MM.1S (cell line): ENCODE data around the gene KIAA1671.

Source experiments
- DNase-seq: peaks from one replicate; pipeline ENCODE4 v3.0.0-alpha.2; 2015
- H2AFZ ChIP-seq: fragments of 300-600 bp; sonication (generic); 2 replicates; pipeline ENCODE4 v1.6.0; 2016; ENCODE audit warnings: antibody characterized with exemption, low read length
- H3F3A ChIP-seq: fragments of 300-600 bp; sonication (generic); 2 replicates; pipeline ENCODE4 v1.6.1; 2016; ENCODE audit warnings: mild to moderate bottlenecking, antibody characterized with exemption, low read length, moderate library complexity, mixed read lengths; ENCODE audit not compliant: insufficient read depth
- H3K27ac ChIP-seq: fragments of 300-600 bp; sonication (generic); 2 replicates; pipeline ENCODE4 v1.5.1; 2016; ENCODE audit warnings: mild to moderate bottlenecking, low read length
- H3K27me3 ChIP-seq: fragments of 300-600 bp; sonication (generic); replicated peaks from 2 replicates; pipeline ENCODE4 v1.6.0; 2016; ENCODE audit warnings: low read length; ENCODE audit not compliant: insufficient read depth
- H3K36me3 ChIP-seq: fragments of 300-600 bp; sonication (generic); replicated peaks from 2 replicates; pipeline ENCODE4 v1.6.1; 2016; ENCODE audit warnings: mild to moderate bottlenecking, low read length, mixed read lengths; ENCODE audit not compliant: insufficient read depth
- H3K4me1 ChIP-seq: fragments of 300-600 bp; sonication (generic); 2 replicates; pipeline ENCODE4 v1.6.1; 2016; ENCODE audit warnings: low read length, mixed read lengths
- H3K4me2 ChIP-seq: fragments of 300-600 bp; sonication (generic); 2 replicates; pipeline ENCODE4 v1.6.0; 2016; ENCODE audit warnings: low read depth, low read length
- H3K4me3 ChIP-seq: fragments of 300-600 bp; sonication (generic); 2 replicates; pipeline ENCODE4 v1.5.1; 2016; ENCODE audit warnings: low read length, mixed read lengths
- H3K79me2 ChIP-seq: fragments of 300-600 bp; sonication (generic); 2 replicates; pipeline ENCODE4 v1.6.1; 2016; ENCODE audit warnings: mixed run types, low read length, mixed read lengths
- H3K9ac ChIP-seq: fragments of 300-600 bp; sonication (generic); 2 replicates; pipeline ENCODE4 v1.6.1; 2016; ENCODE audit warnings: low read length, mixed read lengths
- H3K9me2 ChIP-seq: fragments of 300-600 bp; sonication (generic); replicated peaks from 2 replicates; pipeline ENCODE4 v1.6.1; 2016; ENCODE audit warnings: mild to moderate bottlenecking, low read length, mixed read lengths; ENCODE audit not compliant: insufficient read depth
- H3K9me3 ChIP-seq: fragments of 300-600 bp; sonication (generic); replicated peaks from 2 replicates; pipeline ENCODE4 v1.6.1; 2016; ENCODE audit warnings: mild to moderate bottlenecking, low read length, mixed read lengths; ENCODE audit not compliant: insufficient read depth
- H4K20me1 ChIP-seq: fragments of 300-600 bp; sonication (generic); 2 replicates; pipeline ENCODE4 v1.6.1; 2016; ENCODE audit warnings: mild to moderate bottlenecking, low read length, moderate library complexity, mixed read lengths; ENCODE audit not compliant: insufficient read depth
- CTCF ChIP-seq: fragments of 300-600 bp; sonication (generic); IDR thresholded peaks from 2 replicates; pipeline ENCODE4 v1.5.1; 2016; ENCODE audit warnings: antibody characterized with exemption, low read length, mixed read lengths
- EZH2 ChIP-seq: fragments of 300-600 bp; sonication (generic); optimal IDR thresholded peaks from 2 replicates; pipeline ENCODE3; 2017; ENCODE audit warnings: low read depth, mild to moderate bottlenecking, antibody characterized with exemption, low read length, mixed read lengths
- EZH2phosphoT487 ChIP-seq: fragments of 300-600 bp; sonication (generic); IDR thresholded peaks from 2 replicates; pipeline ENCODE4 v1.6.1; 2018; ENCODE audit warnings: antibody characterized with exemption, low read length

The KIAA1671 gene

DNA sequence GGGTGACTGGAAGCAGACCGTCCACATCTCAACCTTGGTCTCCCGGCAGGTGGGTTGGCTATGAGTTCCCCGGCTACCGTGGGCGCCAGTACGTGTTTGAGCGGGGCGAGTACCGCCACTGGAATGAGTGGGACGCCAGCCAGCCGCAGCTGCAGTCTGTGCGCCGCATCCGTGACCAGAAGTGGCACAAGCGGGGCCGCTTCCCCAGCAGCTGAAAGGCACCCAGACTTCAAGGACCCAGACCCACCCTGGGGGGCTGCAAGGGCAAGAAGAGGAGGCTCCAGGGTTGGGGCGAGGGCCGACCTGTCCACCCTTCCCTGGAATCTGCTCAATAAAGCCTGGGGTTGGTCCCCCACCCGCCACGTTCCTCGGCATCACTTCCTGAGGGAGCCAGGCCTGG lies 254.5 kb downstream of the KIAA1671 start:
- no peak overlapping the region for H3K27ac ChIP-seq
- H3K4me2 ChIP-seq = no peak overlapping the region
- H3F3A ChIP-seq = no peaks in the 10 kb centered on the region
- no peaks in the 10 kb centered on the region for H3K4me1 ChIP-seq
- H2AFZ ChIP-seq = no peak overlapping the region
- DNase-seq = no peak
- H3K79me2 ChIP-seq = no peaks in the 10 kb centered on the region
- no peaks in the 10 kb centered on the region for H3K9me3 ChIP-seq
- no peaks in the 10 kb centered on the region for H3K9me2 ChIP-seq
- TF ChIP-seq EZH2 = no peak
- no peak for TF ChIP-seq CTCF
- no peak for TF ChIP-seq EZH2phosphoT487
- no peaks in the 10 kb centered on the region for H3K36me3 ChIP-seq
- H4K20me1 ChIP-seq = no peaks in the 10 kb centered on the region
- no peak overlapping the region for H3K9ac ChIP-seq
- H3K4me3 ChIP-seq = no peak overlapping the region
- peaks cover 48% of the 10 kb centered on the region for H3K27me3 ChIP-seq

GRCh38 chr22:25207553-25208157 lies 255.1 kb downstream of the KIAA1671 start:
- H3K79me2 ChIP-seq = no peaks in the 10 kb centered on the region
- no peaks in the 10 kb centered on the region for H3K4me1 ChIP-seq
- no peaks in the 10 kb centered on the region for H3F3A ChIP-seq
- no peak overlapping the region for H3K4me3 ChIP-seq
- H3K36me3 ChIP-seq = no peaks in the 10 kb centered on the region
- no peak overlapping the region for H3K4me2 ChIP-seq
- H3K9ac ChIP-seq = no peak overlapping the region
- no peaks in the 10 kb centered on the region for H4K20me1 ChIP-seq
- DNase-seq = no peak
- TF ChIP-seq EZH2 = no peak
- no peak for TF ChIP-seq EZH2phosphoT487
- no peak for TF ChIP-seq CTCF
- no peaks in the 10 kb centered on the region for H3K9me2 ChIP-seq
- H3K9me3 ChIP-seq = no peaks in the 10 kb centered on the region
- H2AFZ ChIP-seq = no peak overlapping the region
- H3K27ac ChIP-seq = no peak overlapping the region
- peaks cover 54% of the 10 kb centered on the region for H3K27me3 ChIP-seq

GRCh38 chr22:25208328-25208727 lies 255.8 kb downstream of the KIAA1671 start:
- Histone ChIP-seq H3K27me3 (peaks cover 60% of the 10 kb centered on the region), H4K20me1 (no peaks in the 10 kb centered on the region), H3K27ac (no peak overlapping the region), H3K79me2 (no peaks in the 10 kb centered on the region), H3K4me1 (no peaks in the 10 kb centered on the region), H3K36me3 (no peaks in the 10 kb centered on the region), H3K4me2 (no peak overlapping the region), H3F3A (no peaks in the 10 kb centered on the region), H3K9me2 (no peaks in the 10 kb centered on the region), H3K9ac (no peak overlapping the region), H3K9me3 (no peaks in the 10 kb centered on the region), H2AFZ (no peak overlapping the region), H3K4me3 (no peak overlapping the region)
- TF ChIP-seq EZH2phosphoT487 = no peak
- no peak for TF ChIP-seq EZH2
- no peak for TF ChIP-seq CTCF
- no peak for DNase-seq
